ENCODE data around the gene MAGEA10.
"Not testable (repeated sequence)": the region's sequence is repeated elsewhere in the genome, so short reads cannot be mapped to it uniquely, and the experiment has no call there.

Gene MAGEA10

GRCh38 chrX:152138388-152138784 is at the start of gene MAGEA10:
Gene MAGEA10 (minus strand): TSS chrX:152138577. CDS start chrX:152135620, 2,957 bp downstream.
- DNase-seq = no peak

GRCh38 chrX:152177497-152178269 is 39.3 kb upstream of the MAGEA10 start:
- DNase-seq = no peak

- DNase-seq = no peak
Observed at GRCh38 chrX:152177052-152177451, 38.7 kb upstream of the MAGEA10 start.

- not testable (repeated sequence) for DNase-seq
Observed at GRCh38 chrX:152175892-152176291, 37.5 kb upstream of the MAGEA10 start.

GRCh38 chrX:152173923-152174322 is 35.5 kb upstream of the MAGEA10 start:
- DNase-seq = not testable (repeated sequence)

- DNase-seq = no peak
Observed at GRCh38 chrX:152170621-152171020, 32.2 kb upstream of the MAGEA10 start.

GRCh38 chrX:152165033-152165743 is 26.8 kb upstream of the MAGEA10 start:
- DNase-seq = no peak

- no peak for DNase-seq
Observed at GRCh38 chrX:152157042-152157441, 18.7 kb upstream of the MAGEA10 start.

GRCh38 chrX:152155766-152156310 is 17.5 kb upstream of the MAGEA10 start:
- DNase-seq = no peak

GRCh38 chrX:152154050-152154449 is 15.7 kb upstream of the MAGEA10 start:
- no peak for DNase-seq

- DNase-seq = no peak
Observed at GRCh38 chrX:152151256-152151655, 12.9 kb upstream of the MAGEA10 start.

GRCh38 chrX:152149648-152150047 is 11.3 kb upstream of the MAGEA10 start:
- no peak for DNase-seq

GRCh38 chrX:152139589-152139988 is 1.2 kb upstream of the MAGEA10 start:
- DNase-seq = no peak

GRCh38 chrX:152137771-152138387 is 498 bp downstream of the MAGEA10 start:
- DNase-seq = no peak

GRCh38 chrX:152136312-152136711 is 2.1 kb downstream of the MAGEA10 start:
- no peak for DNase-seq

- DNase-seq = no peak
Observed at GRCh38 chrX:152131525-152131924, 6.9 kb downstream of the MAGEA10 start.

- not testable (repeated sequence) for DNase-seq
Observed at GRCh38 chrX:152129069-152129844, 9.1 kb downstream of the MAGEA10 start.

- no peak for DNase-seq
Observed at GRCh38 chrX:152117305-152117704, 21.1 kb downstream of the MAGEA10 start.

GRCh38 chrX:152108527-152108926 is 29.9 kb downstream of the MAGEA10 start:
- DNase-seq = no peak

GRCh38 chrX:152103866-152104265 is 34.5 kb downstream of the MAGEA10 start:
- no peak for DNase-seq

GRCh38 chrX:152086141-152086540 is 52.2 kb downstream of the MAGEA10 start:
- no peak for DNase-seq
